GM10266 (cell line): ENCODE data around the gene EPHB4.

Experiments
- DNase-seq: peaks from one replicate; pipeline ENCODE4 v3.0.0; 2012; ENCODE audit errors: extremely low spot score
- CTCF ChIP-seq: IDR thresholded peaks from 2 replicates; pipeline ENCODE4 v1.5.1; 2012; ENCODE audit warnings: mild to moderate bottlenecking, low read depth; ENCODE audit not compliant: control insufficient read depth, insufficient read depth; ENCODE audit errors: missing control alignments

EPHB4 gene

GRCh38 chr7:100794741-100795140 is 32.6 kb downstream of the EPHB4 start:
- no peak for TF ChIP-seq CTCF

GRCh38 chr7:100793806-100794660 is 33.3 kb downstream of the EPHB4 start:
- no peak for DNase-seq
- no peak for TF ChIP-seq CTCF

More at GRCh38 chr7:100794741-100795140, 32.6 kb downstream of the EPHB4 start:
- DNase-seq, result no peak

- DNase-seq, result no peak
- no peak for TF ChIP-seq CTCF
These were observed 35.2 kb downstream of the EPHB4 start for GRCh38 chr7:100791881-100792666.

- no peak for TF ChIP-seq CTCF
- DNase-seq, result no peak
These were observed 38.3 kb downstream of the EPHB4 start for GRCh38 chr7:100789055-100789454.

- DNase-seq, result no peak
- no peak for TF ChIP-seq CTCF
These were observed 41.0 kb downstream of the EPHB4 start for GRCh38 chr7:100786323-100786722.

- no peak for TF ChIP-seq CTCF
These were observed 41.4 kb downstream of the EPHB4 start for GRCh38 chr7:100785878-100786277.

GRCh38 chr7:100783804-100784203 is 43.5 kb downstream of the EPHB4 start:
- DNase-seq, result no peak
- TF ChIP-seq CTCF, result no peak

More at GRCh38 chr7:100785878-100786277, 41.4 kb downstream of the EPHB4 start:
- no peak for DNase-seq
